GM19238 (cell line): ENCODE measurements around the gene GDE1.

Experiments
- DNase-seq: peaks from one replicate; pipeline ENCODE4 v3.0.0; 2011; ENCODE audit warnings: low spot score; ENCODE audit not compliant: insufficient read length

GDE1 gene

GRCh38 chr16:19486750-19487325 lies 35.1 kb downstream of the GDE1 start:
- no peak for DNase-seq

- no peak for DNase-seq
These were observed 35.8 kb downstream of the GDE1 start for GRCh38 chr16:19486051-19486450.

GRCh38 chr16:19485611-19486010 lies 36.3 kb downstream of the GDE1 start:
- DNase-seq, result no peak

- DNase-seq, result no peak
These were observed 37.8 kb downstream of the GDE1 start for GRCh38 chr16:19484096-19484495.

- DNase-seq, result no peak
These were observed 39.6 kb downstream of the GDE1 start for GRCh38 chr16:19482291-19482690.

GRCh38 chr16:19481769-19482168 lies 40.1 kb downstream of the GDE1 start:
- DNase-seq, result no peak

- no peak for DNase-seq
These were observed 40.6 kb downstream of the GDE1 start for GRCh38 chr16:19481296-19481695.

GRCh38 chr16:19479302-19479721 lies 42.6 kb downstream of the GDE1 start:
- no peak for DNase-seq

- DNase-seq, result no peak
These were observed 43.4 kb downstream of the GDE1 start for GRCh38 chr16:19478505-19478904.

GRCh38 chr16:19474617-19475016 lies 47.3 kb downstream of the GDE1 start:
- no peak for DNase-seq

- DNase-seq, result no peak
These were observed 49.4 kb downstream of the GDE1 start for GRCh38 chr16:19472482-19472881.

GRCh38 chr16:19468300-19468699 lies 53.6 kb downstream of the GDE1 start:
- no peak for DNase-seq

GRCh38 chr16:19463468-19464315 lies 58.2 kb downstream of the GDE1 start:
- no peak for DNase-seq

- no peak for DNase-seq
These were observed 61.5 kb downstream of the GDE1 start for GRCh38 chr16:19460397-19460796.

- DNase-seq, result no peak
These were observed 63.0 kb downstream of the GDE1 start for GRCh38 chr16:19458722-19459379.
